H1 (cell line): Measurements from ENCODE around the gene TFRC. TPM values are rescaled to one million over a fixed set of nuclear protein-coding genes. Genes with fewer than 3 reads are reported as not detected.

Experiments used
- ATF2 ChIP-seq: IDR thresholded peaks from 2 replicates; pipeline ENCODE4 v1.6.1; 2012; ENCODE audit warnings: low read length, inconsistent platforms
- BRCA1 ChIP-seq: IDR thresholded peaks from 2 replicates; pipeline ENCODE4 v1.6.1; 2012; ENCODE audit warnings: low read depth, low read length, improper control_type of control experiment
- CEBPB ChIP-seq: IDR thresholded peaks from 2 replicates; pipeline ENCODE4 v1.6.1; 2012; ENCODE audit warnings: low read depth, low read length
- CHD2 ChIP-seq: IDR thresholded peaks from 2 replicates; pipeline ENCODE4 v1.6.1; 2012; ENCODE audit warnings: low read length, improper control_type of control experiment
- GTF2F1 ChIP-seq: IDR thresholded peaks from 2 replicates; pipeline ENCODE4 v1.6.1; 2012; ENCODE audit warnings: low read depth, low read length, improper control_type of control experiment, borderline replicate concordance
- polyA plus RNA-seq, 7 experiments: library from polyadenylated mRNA; depleted of rRNA in 3 of 7; stranded (reverse) in 5 of 7; unstranded in 2 of 7; fragments of >200 nt in 5 of 7; fragments of 200-250 nt in 2 of 7; gene quantifications; 1 replicate in 5 of 7; 2 replicates in 1 of 7; 4 replicates in 1 of 7; pipeline versions ENCODE4 v1.2.1 to v1.2.3, GENCODE V29; 2011 to 2013; ENCODE audit warnings: missing spikeins in 2 of 7, mixed read lengths in 2 of 7
- total RNA-seq: library from RNA; stranded (reverse); fragmentation: NEBNext Ultra II Directional; extraction: Animal tissue kit (Norgen Biotek cat#: 25700); gene quantifications from 2 replicates; pipeline ENCODE4 v1.2.1, GENCODE V29; 2021
- TF ChIP-seq, protein P1 (sequence below): fragments of 300-600 bp; sonication (generic); IDR thresholded peaks from 2 replicates; pipeline ENCODE4 v1.7.1; 2012; ENCODE audit warnings: low read length, moderate library complexity, mild to moderate bottlenecking, inconsistent platforms; ENCODE audit not compliant: insufficient replicate concordance
- TF ChIP-seq, protein P2 (sequence below): IDR thresholded peaks from 2 replicates; pipeline ENCODE4 v1.6.1; 2012; ENCODE audit warnings: inconsistent platforms

The TFRC gene
- total and polyA plus RNA-seq, 2 of the 8 experiments (the other 6 are each of a cell fraction or from before 2014, with no cell fraction given): 67.3 to 161 TPM

GRCh38 chr3:196016059-196016458, 65.8 kb downstream of the TFRC start (continued):
- TF ChIP-seq, protein P1, sequence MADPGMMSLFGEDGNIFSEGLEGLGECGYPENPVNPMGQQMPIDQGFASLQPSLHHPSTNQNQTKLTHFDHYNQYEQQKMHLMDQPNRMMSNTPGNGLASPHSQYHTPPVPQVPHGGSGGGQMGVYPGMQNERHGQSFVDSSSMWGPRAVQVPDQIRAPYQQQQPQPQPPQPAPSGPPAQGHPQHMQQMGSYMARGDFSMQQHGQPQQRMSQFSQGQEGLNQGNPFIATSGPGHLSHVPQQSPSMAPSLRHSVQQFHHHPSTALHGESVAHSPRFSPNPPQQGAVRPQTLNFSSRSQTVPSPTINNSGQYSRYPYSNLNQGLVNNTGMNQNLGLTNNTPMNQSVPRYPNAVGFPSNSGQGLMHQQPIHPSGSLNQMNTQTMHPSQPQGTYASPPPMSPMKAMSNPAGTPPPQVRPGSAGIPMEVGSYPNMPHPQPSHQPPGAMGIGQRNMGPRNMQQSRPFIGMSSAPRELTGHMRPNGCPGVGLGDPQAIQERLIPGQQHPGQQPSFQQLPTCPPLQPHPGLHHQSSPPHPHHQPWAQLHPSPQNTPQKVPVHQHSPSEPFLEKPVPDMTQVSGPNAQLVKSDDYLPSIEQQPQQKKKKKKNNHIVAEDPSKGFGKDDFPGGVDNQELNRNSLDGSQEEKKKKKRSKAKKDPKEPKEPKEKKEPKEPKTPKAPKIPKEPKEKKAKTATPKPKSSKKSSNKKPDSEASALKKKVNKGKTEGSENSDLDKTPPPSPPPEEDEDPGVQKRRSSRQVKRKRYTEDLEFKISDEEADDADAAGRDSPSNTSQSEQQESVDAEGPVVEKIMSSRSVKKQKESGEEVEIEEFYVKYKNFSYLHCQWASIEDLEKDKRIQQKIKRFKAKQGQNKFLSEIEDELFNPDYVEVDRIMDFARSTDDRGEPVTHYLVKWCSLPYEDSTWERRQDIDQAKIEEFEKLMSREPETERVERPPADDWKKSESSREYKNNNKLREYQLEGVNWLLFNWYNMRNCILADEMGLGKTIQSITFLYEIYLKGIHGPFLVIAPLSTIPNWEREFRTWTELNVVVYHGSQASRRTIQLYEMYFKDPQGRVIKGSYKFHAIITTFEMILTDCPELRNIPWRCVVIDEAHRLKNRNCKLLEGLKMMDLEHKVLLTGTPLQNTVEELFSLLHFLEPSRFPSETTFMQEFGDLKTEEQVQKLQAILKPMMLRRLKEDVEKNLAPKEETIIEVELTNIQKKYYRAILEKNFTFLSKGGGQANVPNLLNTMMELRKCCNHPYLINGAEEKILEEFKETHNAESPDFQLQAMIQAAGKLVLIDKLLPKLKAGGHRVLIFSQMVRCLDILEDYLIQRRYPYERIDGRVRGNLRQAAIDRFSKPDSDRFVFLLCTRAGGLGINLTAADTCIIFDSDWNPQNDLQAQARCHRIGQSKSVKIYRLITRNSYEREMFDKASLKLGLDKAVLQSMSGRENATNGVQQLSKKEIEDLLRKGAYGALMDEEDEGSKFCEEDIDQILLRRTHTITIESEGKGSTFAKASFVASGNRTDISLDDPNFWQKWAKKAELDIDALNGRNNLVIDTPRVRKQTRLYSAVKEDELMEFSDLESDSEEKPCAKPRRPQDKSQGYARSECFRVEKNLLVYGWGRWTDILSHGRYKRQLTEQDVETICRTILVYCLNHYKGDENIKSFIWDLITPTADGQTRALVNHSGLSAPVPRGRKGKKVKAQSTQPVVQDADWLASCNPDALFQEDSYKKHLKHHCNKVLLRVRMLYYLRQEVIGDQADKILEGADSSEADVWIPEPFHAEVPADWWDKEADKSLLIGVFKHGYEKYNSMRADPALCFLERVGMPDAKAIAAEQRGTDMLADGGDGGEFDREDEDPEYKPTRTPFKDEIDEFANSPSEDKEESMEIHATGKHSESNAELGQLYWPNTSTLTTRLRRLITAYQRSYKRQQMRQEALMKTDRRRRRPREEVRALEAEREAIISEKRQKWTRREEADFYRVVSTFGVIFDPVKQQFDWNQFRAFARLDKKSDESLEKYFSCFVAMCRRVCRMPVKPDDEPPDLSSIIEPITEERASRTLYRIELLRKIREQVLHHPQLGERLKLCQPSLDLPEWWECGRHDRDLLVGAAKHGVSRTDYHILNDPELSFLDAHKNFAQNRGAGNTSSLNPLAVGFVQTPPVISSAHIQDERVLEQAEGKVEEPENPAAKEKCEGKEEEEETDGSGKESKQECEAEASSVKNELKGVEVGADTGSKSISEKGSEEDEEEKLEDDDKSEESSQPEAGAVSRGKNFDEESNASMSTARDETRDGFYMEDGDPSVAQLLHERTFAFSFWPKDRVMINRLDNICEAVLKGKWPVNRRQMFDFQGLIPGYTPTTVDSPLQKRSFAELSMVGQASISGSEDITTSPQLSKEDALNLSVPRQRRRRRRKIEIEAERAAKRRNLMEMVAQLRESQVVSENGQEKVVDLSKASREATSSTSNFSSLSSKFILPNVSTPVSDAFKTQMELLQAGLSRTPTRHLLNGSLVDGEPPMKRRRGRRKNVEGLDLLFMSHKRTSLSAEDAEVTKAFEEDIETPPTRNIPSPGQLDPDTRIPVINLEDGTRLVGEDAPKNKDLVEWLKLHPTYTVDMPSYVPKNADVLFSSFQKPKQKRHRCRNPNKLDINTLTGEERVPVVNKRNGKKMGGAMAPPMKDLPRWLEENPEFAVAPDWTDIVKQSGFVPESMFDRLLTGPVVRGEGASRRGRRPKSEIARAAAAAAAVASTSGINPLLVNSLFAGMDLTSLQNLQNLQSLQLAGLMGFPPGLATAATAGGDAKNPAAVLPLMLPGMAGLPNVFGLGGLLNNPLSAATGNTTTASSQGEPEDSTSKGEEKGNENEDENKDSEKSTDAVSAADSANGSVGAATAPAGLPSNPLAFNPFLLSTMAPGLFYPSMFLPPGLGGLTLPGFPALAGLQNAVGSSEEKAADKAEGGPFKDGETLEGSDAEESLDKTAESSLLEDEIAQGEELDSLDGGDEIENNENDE: no peak
- TF ChIP-seq, protein P2, sequence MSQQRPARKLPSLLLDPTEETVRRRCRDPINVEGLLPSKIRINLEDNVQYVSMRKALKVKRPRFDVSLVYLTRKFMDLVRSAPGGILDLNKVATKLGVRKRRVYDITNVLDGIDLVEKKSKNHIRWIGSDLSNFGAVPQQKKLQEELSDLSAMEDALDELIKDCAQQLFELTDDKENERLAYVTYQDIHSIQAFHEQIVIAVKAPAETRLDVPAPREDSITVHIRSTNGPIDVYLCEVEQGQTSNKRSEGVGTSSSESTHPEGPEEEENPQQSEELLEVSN: no peak
- TF ChIP-seq ATF2 (no peak), BRCA1 (no peak), CHD2 (no peak), GTF2F1 (no peak), CEBPB (no peak)
